SK-N-SH treated with all-trans-retinoic acid at 6 μM for 48 hours (cell line): ENCODE data around the gene EPDR1.
A peak's percentile ranks its signal among the peaks of the same experiment; 100 is the strongest.

Experiments
- ATAC-seq: fragments of 200-7000 bp; cut with Tn5 transposase; 3 replicates; pipeline ENCODE4 v1.9.1; 2020; ENCODE audit warnings: mild to moderate bottlenecking, moderate library complexity
- BACH2 ChIP-seq: fragments of 250-450 bp; sonication (Bioruptor Pico); IDR thresholded peaks from 2 replicates; pipeline ENCODE4 v1.9.0; 2021; ENCODE audit warnings: mild to moderate bottlenecking, borderline replicate concordance
- CREB5 ChIP-seq: fragments of 250-450 bp; sonication (Bioruptor Pico); IDR thresholded peaks from 2 replicates; pipeline ENCODE4 v1.5.1; 2020; ENCODE audit warnings: low read depth, mild to moderate bottlenecking, moderate library complexity
- CSDC2 ChIP-seq: fragments of 250-450 bp; sonication (Bioruptor Pico); IDR thresholded peaks from 2 replicates; pipeline ENCODE4 v1.5.0; 2020; ENCODE audit warnings: mild to moderate bottlenecking, moderate library complexity
- ESRRG ChIP-seq: fragments of 250-450 bp; sonication (Bioruptor Pico); IDR thresholded peaks from 2 replicates; pipeline ENCODE4 v1.6.1; 2021; ENCODE audit warnings: mild to moderate bottlenecking
- GLIS3 ChIP-seq: fragments of 250-450 bp; sonication (Bioruptor Pico); IDR thresholded peaks from 2 replicates; pipeline ENCODE4 v1.5.0; 2020; ENCODE audit warnings: mild to moderate bottlenecking, moderate library complexity
- ISL1 ChIP-seq: fragments of 250-450 bp; sonication (Bioruptor Pico); IDR thresholded peaks from 2 replicates; pipeline ENCODE4 v2.1.2; 2022; ENCODE audit warnings: mild to moderate bottlenecking, moderate library complexity
- OSR1 ChIP-seq: fragments of 250-450 bp; sonication (Bioruptor Pico); IDR thresholded peaks from 2 replicates; pipeline ENCODE4 v1.8.0; 2022; ENCODE audit warnings: moderate library complexity, mild to moderate bottlenecking, inconsistent platforms
- PATZ1 ChIP-seq: fragments of 250-450 bp; sonication (Bioruptor Pico); IDR thresholded peaks from 2 replicates; pipeline ENCODE4 v1.8.0; 2020; ENCODE audit warnings: mild to moderate bottlenecking, moderate library complexity, borderline replicate concordance
- POU6F1 ChIP-seq: fragments of 250-450 bp; sonication (Bioruptor Pico); IDR thresholded peaks from 2 replicates; pipeline ENCODE4 v1.8.0; 2021; ENCODE audit warnings: low read depth, mild to moderate bottlenecking, moderate library complexity, borderline replicate concordance
- PPARA ChIP-seq: fragments of 250-450 bp; sonication (Bioruptor Pico); IDR thresholded peaks from 2 replicates; pipeline ENCODE4 v1.5.0; 2020; ENCODE audit warnings: mild to moderate bottlenecking, borderline replicate concordance
- SNAI2 ChIP-seq: fragments of 250-450 bp; sonication (Bioruptor Pico); IDR thresholded peaks from 2 replicates; pipeline ENCODE4 v1.5.0; 2020; ENCODE audit warnings: mild to moderate bottlenecking, moderate library complexity
- TCF4 ChIP-seq: fragments of 250-450 bp; sonication (Bioruptor Pico); IDR thresholded peaks from 2 replicates; pipeline ENCODE4 v1.8.0; 2021; ENCODE audit warnings: mild to moderate bottlenecking, moderate library complexity, borderline replicate concordance
- TOX ChIP-seq: fragments of 250-450 bp; sonication (Bioruptor Pico); IDR thresholded peaks from 2 replicates; pipeline ENCODE4 v1.8.0; 2021; ENCODE audit warnings: mild to moderate bottlenecking, moderate library complexity, borderline replicate concordance
- TSHZ2 ChIP-seq: fragments of 250-450 bp; sonication (Bioruptor Pico); IDR thresholded peaks from 2 replicates; pipeline ENCODE4 v1.5.0; 2020; ENCODE audit warnings: mild to moderate bottlenecking, moderate library complexity
- ZC3H10 ChIP-seq: fragments of 250-450 bp; sonication (Bioruptor Pico); IDR thresholded peaks from 2 replicates; pipeline ENCODE4 v1.5.1; 2021; ENCODE audit warnings: mild to moderate bottlenecking, moderate library complexity
- ZFP3 ChIP-seq: fragments of 250-450 bp; sonication (Bioruptor Pico); IDR thresholded peaks from 2 replicates; pipeline ENCODE4 v1.5.0; 2020; ENCODE audit warnings: mild to moderate bottlenecking, moderate library complexity
- ZFP30 ChIP-seq: fragments of 450-650 bp; formaldehyde crosslinking; IDR thresholded peaks from 2 replicates; pipeline ENCODE4 v1.5.0; 2022; ENCODE audit warnings: mild to moderate bottlenecking, moderate library complexity
- ZNF8 ChIP-seq: fragments of 450-650 bp; formaldehyde crosslinking; IDR thresholded peaks from 2 replicates; pipeline ENCODE4 v1.5.0; 2020; ENCODE audit warnings: mild to moderate bottlenecking, moderate library complexity

EPDR1 gene

GRCh38 chr7:37901890-37902524 lies 18.4 kb upstream of the EPDR1 start:
- TF ChIP-seq SNAI2 (CRISPR knock-in tag) (0 out of 2 replicates have a peak, but pooled peaks have one; percentile 65), PATZ1 (peak; percentile 53; the same call in 1 of the 2 replicates), ZC3H10 (CRISPR knock-in tag) (no peak), ESRRG (CRISPR knock-in tag) (0 out of 2 replicates have a peak, but pooled peaks have one; percentile 31), CREB5 (CRISPR knock-in tag) (no peak; the same call in none of the 2 replicates), POU6F1 (CRISPR knock-in tag) (no peak; the same call in 1 of the 2 replicates), GLIS3 (CRISPR knock-in tag) (peak; percentile 7; the same call in 1 of the 2 replicates), OSR1 (no peak), TOX (CRISPR knock-in tag) (no peak), ZFP3 (peak; percentile 84), TSHZ2 (CRISPR knock-in tag) (peak; percentile 73), TCF4 (CRISPR knock-in tag) (peak; percentile 31; the same call in 1 of the 2 replicates), ZNF8 (CRISPR knock-in tag) (peak; percentile 14; the same call in 1 of the 2 replicates), ISL1 (peak; percentile 92), CSDC2 (CRISPR knock-in tag) (peak; percentile 89), ZFP30 (CRISPR knock-in tag) (no peak; the same call in 1 of the 2 replicates)
- ATAC-seq, result peak; percentile 83

- ATAC-seq, result no peak
- TF ChIP-seq BACH2 (CRISPR knock-in tag) (no peak), POU6F1 (CRISPR knock-in tag) (no peak), SNAI2 (CRISPR knock-in tag) (no peak), TCF4 (CRISPR knock-in tag) (no peak), OSR1 (no peak), ZNF8 (CRISPR knock-in tag) (no peak), TSHZ2 (CRISPR knock-in tag) (no peak), PPARA (CRISPR knock-in tag) (no peak), ESRRG (CRISPR knock-in tag) (no peak), TOX (CRISPR knock-in tag) (no peak)
Observed at GRCh38 chr7:37908221-37908788, 12.1 kb upstream of the EPDR1 start.
